ENCODE measurements around the gene UTP25.
A peak's percentile ranks its signal among the peaks of the same experiment; 100 is the strongest.

Gene UTP25

GRCh38 chr1:209839875-209840546 lies 12.2 kb downstream of the UTP25 start:
- DNase-seq (ENCODE audit: low spot score): peak; percentile 30
- Mint-ChIP-seq H3K27ac (no peak overlapping the region), H3K4me3 (no peak overlapping the region), H3K4me1 (ENCODE audit: low read depth) (peaks cover 19% of the 10 kb centered on the region), H3K36me3 (ENCODE audit: low read depth) (peaks cover 80% of the 10 kb centered on the region), H3K9me3 (no peaks in the 10 kb centered on the region), H3K27me3 (ENCODE audit: low read depth) (no peaks in the 10 kb centered on the region)

GRCh38 chr1:209840611-209841010 lies 12.8 kb downstream of the UTP25 start:
- Mint-ChIP-seq H3K27ac (no peak overlapping the region), H3K4me3 (no peak overlapping the region), H3K36me3 (ENCODE audit: low read depth) (peaks cover 77% of the 10 kb centered on the region), H3K9me3 (no peaks in the 10 kb centered on the region), H3K27me3 (ENCODE audit: low read depth) (no peaks in the 10 kb centered on the region), H3K4me1 (ENCODE audit: low read depth) (peaks cover 13% of the 10 kb centered on the region)
- DNase-seq (ENCODE audit: low spot score): no peak

GRCh38 chr1:209844695-209845407 lies 17.1 kb downstream of the UTP25 start:
- Mint-ChIP-seq H3K36me3 (ENCODE audit: low read depth) (peaks cover 65% of the 10 kb centered on the region), H3K27ac (no peak overlapping the region), H3K27me3 (ENCODE audit: low read depth) (no peaks in the 10 kb centered on the region), H3K4me1 (ENCODE audit: low read depth) (peaks cover 9% of the 10 kb centered on the region), H3K9me3 (no peaks in the 10 kb centered on the region), H3K4me3 (no peak overlapping the region)
- DNase-seq (ENCODE audit: low spot score): no peak

- no peak overlapping the region for H3K4me3 Mint-ChIP-seq
- no peak overlapping the region for H3K27ac Mint-ChIP-seq
- peaks cover 5% of the 10 kb centered on the region for H3K4me1 Mint-ChIP-seq (ENCODE audit: low read depth)
- no peaks in the 10 kb centered on the region for H3K27me3 Mint-ChIP-seq (ENCODE audit: low read depth)
- no peaks in the 10 kb centered on the region for H3K9me3 Mint-ChIP-seq
- no peak for DNase-seq (ENCODE audit: low spot score)
- peaks cover 64% of the 10 kb centered on the region for H3K36me3 Mint-ChIP-seq (ENCODE audit: low read depth)
Observed at GRCh38 chr1:209845408-209845725, 17.6 kb downstream of the UTP25 start.

GRCh38 chr1:209849388-209849787 lies 21.6 kb downstream of the UTP25 start:
- Mint-ChIP-seq H3K4me1 (ENCODE audit: low read depth) (peaks cover 4% of the 10 kb centered on the region), H3K27ac (peak overlapping the region; percentile 5), H3K27me3 (ENCODE audit: low read depth) (no peaks in the 10 kb centered on the region), H3K36me3 (ENCODE audit: low read depth) (peaks cover 54% of the 10 kb centered on the region), H3K4me3 (no peak overlapping the region), H3K9me3 (no peaks in the 10 kb centered on the region)
- DNase-seq (ENCODE audit: low spot score): no peak

- Mint-ChIP-seq H3K4me1 (ENCODE audit: low read depth) (peaks cover 4% of the 10 kb centered on the region), H3K27me3 (ENCODE audit: low read depth) (no peaks in the 10 kb centered on the region)
Observed at GRCh38 chr1:209850342-209850979, 22.7 kb downstream of the UTP25 start.

GRCh38 chr1:209853676-209854075 lies 25.9 kb downstream of the UTP25 start:
- Mint-ChIP-seq H3K4me3 (no peak overlapping the region), H3K36me3 (ENCODE audit: low read depth) (peaks cover 34% of the 10 kb centered on the region), H3K9me3 (no peaks in the 10 kb centered on the region), H3K27ac (no peak overlapping the region), H3K27me3 (ENCODE audit: low read depth) (no peaks in the 10 kb centered on the region), H3K4me1 (ENCODE audit: low read depth) (peaks cover 2% of the 10 kb centered on the region)
- no peak for DNase-seq (ENCODE audit: low spot score)

More at GRCh38 chr1:209850342-209850979, 22.7 kb downstream of the UTP25 start:
- Mint-ChIP-seq H3K4me3 (no peak overlapping the region), H3K36me3 (ENCODE audit: low read depth) (peaks cover 55% of the 10 kb centered on the region), H3K9me3 (no peaks in the 10 kb centered on the region), H3K27ac (no peak overlapping the region)
- DNase-seq (ENCODE audit: low spot score): no peak

- Mint-ChIP-seq H3K36me3 (ENCODE audit: low read depth) (peaks cover 34% of the 10 kb centered on the region), H3K27ac (no peak overlapping the region), H3K4me1 (ENCODE audit: low read depth) (peaks cover 2% of the 10 kb centered on the region)
Observed at GRCh38 chr1:209854196-209854595, 26.4 kb downstream of the UTP25 start.

GRCh38 chr1:209855006-209855405 lies 27.2 kb downstream of the UTP25 start:
- H3K36me3 Mint-ChIP-seq (ENCODE audit: low read depth): peaks cover 29% of the 10 kb centered on the region
- no peaks in the 10 kb centered on the region for H3K4me1 Mint-ChIP-seq (ENCODE audit: low read depth)
- peak overlapping the region; percentile 37 for H3K27ac Mint-ChIP-seq
- DNase-seq (ENCODE audit: low spot score): no peak
- H3K9me3 Mint-ChIP-seq: no peaks in the 10 kb centered on the region
- no peak overlapping the region for H3K4me3 Mint-ChIP-seq
- no peaks in the 10 kb centered on the region for H3K27me3 Mint-ChIP-seq (ENCODE audit: low read depth)

More at GRCh38 chr1:209854196-209854595, 26.4 kb downstream of the UTP25 start:
- H3K9me3 Mint-ChIP-seq: no peaks in the 10 kb centered on the region
- DNase-seq (ENCODE audit: low spot score): no peak
- H3K4me3 Mint-ChIP-seq: no peak overlapping the region
- no peaks in the 10 kb centered on the region for H3K27me3 Mint-ChIP-seq (ENCODE audit: low read depth)

GRCh38 chr1:209855623-209856022 lies 27.9 kb downstream of the UTP25 start:
- no peaks in the 10 kb centered on the region for H3K9me3 Mint-ChIP-seq
- no peaks in the 10 kb centered on the region for H3K4me1 Mint-ChIP-seq (ENCODE audit: low read depth)
- H3K36me3 Mint-ChIP-seq (ENCODE audit: low read depth): peaks cover 24% of the 10 kb centered on the region
- H3K27me3 Mint-ChIP-seq (ENCODE audit: low read depth): no peaks in the 10 kb centered on the region
- no peak overlapping the region for H3K4me3 Mint-ChIP-seq
- DNase-seq (ENCODE audit: low spot score): no peak
- no peak overlapping the region for H3K27ac Mint-ChIP-seq

GRCh38 chr1:209858561-209859103 lies 30.9 kb downstream of the UTP25 start:
- peaks cover 6% of the 10 kb centered on the region for H3K36me3 Mint-ChIP-seq (ENCODE audit: low read depth)
- no peak for DNase-seq (ENCODE audit: low spot score)
- no peak overlapping the region for H3K27ac Mint-ChIP-seq
- peaks cover 19% of the 10 kb centered on the region for H3K27me3 Mint-ChIP-seq (ENCODE audit: low read depth)
- no peaks in the 10 kb centered on the region for H3K9me3 Mint-ChIP-seq
- no peak overlapping the region for H3K4me3 Mint-ChIP-seq
- no peaks in the 10 kb centered on the region for H3K4me1 Mint-ChIP-seq (ENCODE audit: low read depth)

GRCh38 chr1:209860293-209860881 lies 32.6 kb downstream of the UTP25 start:
- no peak overlapping the region for H3K4me3 Mint-ChIP-seq
- H3K4me1 Mint-ChIP-seq (ENCODE audit: low read depth): no peaks in the 10 kb centered on the region
- DNase-seq (ENCODE audit: low spot score): peak; percentile 57
- H3K27me3 Mint-ChIP-seq (ENCODE audit: low read depth): peaks cover 21% of the 10 kb centered on the region
- no peaks in the 10 kb centered on the region for H3K36me3 Mint-ChIP-seq (ENCODE audit: low read depth)
- H3K9me3 Mint-ChIP-seq: no peaks in the 10 kb centered on the region
- no peak overlapping the region for H3K27ac Mint-ChIP-seq

- H3K27me3 Mint-ChIP-seq (ENCODE audit: low read depth): peaks cover 23% of the 10 kb centered on the region
- no peaks in the 10 kb centered on the region for H3K4me1 Mint-ChIP-seq (ENCODE audit: low read depth)
- DNase-seq (ENCODE audit: low spot score): no peak
- H3K4me3 Mint-ChIP-seq: no peak overlapping the region
- H3K36me3 Mint-ChIP-seq (ENCODE audit: low read depth): no peaks in the 10 kb centered on the region
- no peak overlapping the region for H3K27ac Mint-ChIP-seq
- H3K9me3 Mint-ChIP-seq: no peaks in the 10 kb centered on the region
Observed at GRCh38 chr1:209861242-209861641, 33.5 kb downstream of the UTP25 start.

Measured in T-helper 2 cell treated with Interferon-gamma antibody and Interleukin-4, amounts not matched to agents 5 μg/mL and 100 μg/mL, for 36 hours (primary cell).